K562 (cell line): ENCODE data around the gene NOD1. TPM values are rescaled to one million over a fixed set of nuclear protein-coding genes. Genes with fewer than 3 reads are reported as not detected.

Experiments
- ATAC-seq: fragments of 200-7000 bp; cut with Tn5 transposase; 3 replicates; pipeline ENCODE4 v1.9.1; 2020; ENCODE audit warnings: moderate library complexity
- BruUV-seq: library from RNA; stranded (reverse); fragments of 400-500 nt; replicated peaks from 2 replicates; lab custom pipeline; 2021; lab: Mats Ljungman, UMichigan
- CTCF ChIA-PET: fragments of 300-600 bp; formaldehyde crosslinking; extraction: SDS; loops from one replicate; lab custom pipeline; 2021; ENCODE audit warnings: low intra/inter-chr PET ratio; lab: Yijun Ruan, JAX
- POLR2A ChIA-PET: fragments of 300-600, 350-650 bp; sonication (Branson Sonifier 250); formaldehyde crosslinking; extraction: SDS; loops from one replicate; lab custom pipeline; 2021; ENCODE audit warnings: antibody characterized with exemption, inconsistent platforms; lab: Yijun Ruan, JAX
- DNase-seq, 4 experiments: peaks; one replicate each; pipeline versions ENCODE4 v3.0.0 to v3.0.0-alpha.2; 2011 to 2018; ENCODE audit warnings: low spot score in 3 of 4, mixed read lengths in 3 of 4; ENCODE audit errors: extremely low read depth in 1 of 4
- FAIRE-seq: peaks from 2 replicates; lab custom pipeline; 2011; peaks lifted over from hg19 to GRCh38; lab: Jason Lieb, UNC
- H2AFZ ChIP-seq: 2 replicates; pipeline ENCODE4 v1.6.0; 2011; ENCODE audit warnings: low read depth, low read length, control low read depth, inconsistent platforms
- H3K27ac ChIP-seq: fragments of 200-600 bp; 3 replicates; pipeline ENCODE4 v1.8.0; 2011; ENCODE audit warnings: low read depth, mild to moderate bottlenecking, control low read depth, inconsistent platforms, low read length, moderate library complexity, mixed read lengths; ENCODE audit errors: extremely low read depth
- H3K27me3 ChIP-seq, 2 experiments: fragments of 300-600 bp in 1 of 2; 2 replicates in 1 of 2; 3 replicates in 1 of 2; pipeline versions ENCODE4 v1.6.0 to v1.8.0; 2011; ENCODE audit warnings: inconsistent platforms in 2 of 2, low read length in 2 of 2, mild to moderate bottlenecking in 1 of 2, mixed read lengths in 1 of 2, moderate library complexity in 1 of 2; ENCODE audit not compliant: control insufficient read depth in 2 of 2, insufficient read depth in 2 of 2
- H3K36me3 ChIP-seq: fragments of 300-600 bp; 3 replicates; pipeline ENCODE4 v1.8.0; 2011; ENCODE audit warnings: mild to moderate bottlenecking, low read length, inconsistent platforms; ENCODE audit not compliant: control insufficient read depth, insufficient read depth
- H3K4me1 ChIP-seq, 2 experiments: fragments of 200-600 bp in 1 of 2; replicated peaks in 1 of 2; 2 replicates in 1 of 2; 3 replicates in 1 of 2; pipeline versions ENCODE4 v1.5.1 to v1.8.0; 2011; ENCODE audit warnings: inconsistent platforms in 2 of 2, low read length in 2 of 2, mild to moderate bottlenecking in 1 of 2, mixed read lengths in 1 of 2, moderate library complexity in 1 of 2; ENCODE audit not compliant: control insufficient read depth in 2 of 2, insufficient read depth in 2 of 2
- H3K4me2 ChIP-seq: 2 replicates; pipeline ENCODE4 v1.6.1; 2011; ENCODE audit warnings: low read length, control low read depth, inconsistent platforms, mixed read lengths; ENCODE audit not compliant: insufficient read depth
- H3K4me3 ChIP-seq: fragments of 200-600 bp; sonication (generic), shearing (Covaris generic); 2 replicates; pipeline ENCODE4 v1.5.1; 2016; ENCODE audit warnings: control low read depth, inconsistent platforms
- H3K79me2 ChIP-seq: fragments of 200-600 bp; 3 replicates; pipeline ENCODE4 v1.8.0; 2011; ENCODE audit warnings: low read length, inconsistent platforms; ENCODE audit not compliant: control insufficient read depth, insufficient read depth
- H3K9ac ChIP-seq, 2 experiments: 2 replicates each; pipeline versions ENCODE4 v1.6.0 to v1.6.1; 2011; ENCODE audit warnings: low read depth in 2 of 2, low read length in 2 of 2, control low read depth in 1 of 2, inconsistent platforms in 1 of 2, mild to moderate bottlenecking in 1 of 2, mixed read lengths in 1 of 2; ENCODE audit not compliant: insufficient read depth in 1 of 2
- H3K9me1 ChIP-seq: one replicate; pipeline ENCODE4 v1.6.0; 2011; ENCODE audit warnings: inconsistent platforms, mild to moderate bottlenecking, low read length, moderate library complexity; ENCODE audit not compliant: control insufficient read depth, insufficient read depth
- H3K9me3 ChIP-seq: replicated peaks from 2 replicates; pipeline ENCODE4 v1.5.1; 2011; ENCODE audit warnings: low read depth, low read length, inconsistent platforms; ENCODE audit not compliant: control insufficient read depth, insufficient read depth
- H4K20me1 ChIP-seq: replicated peaks from 2 replicates; pipeline ENCODE4 v1.6.1; 2011; ENCODE audit warnings: low read length, inconsistent platforms, mixed read lengths; ENCODE audit not compliant: control insufficient read depth, insufficient read depth
- CREB1 ChIP-seq, 2 experiments: sonication (generic) in 1 of 2; formaldehyde crosslinking in 1 of 2; IDR thresholded peaks; 2 replicates each; pipeline versions ENCODE4 v1.6.1 to v1.8.0; 2012 to 2022; ENCODE audit warnings: inconsistent platforms in 1 of 2, mild to moderate bottlenecking in 1 of 2, missing genetic modification reagents in 1 of 2, moderate library complexity in 1 of 2
- FOXM1 ChIP-seq, 2 experiments: fragments of 450-650 bp in 1 of 2; sonication (generic) in 1 of 2; formaldehyde crosslinking in 1 of 2; IDR thresholded peaks; 2 replicates each; pipeline versions ENCODE4 v1.6.1 to v1.9.0; 2017 to 2022; ENCODE audit warnings: low read depth in 2 of 2, mild to moderate bottlenecking in 2 of 2, missing genetic modification reagents in 1 of 2, moderate library complexity in 1 of 2
- HDAC2 ChIP-seq: fragments of 450-650 bp; IDR thresholded peaks from 2 replicates; pipeline ENCODE4 v1.6.1; 2016; ENCODE audit warnings: mild to moderate bottlenecking
- MEIS2 ChIP-seq: fragments of 450-650 bp; IDR thresholded peaks from 2 replicates; pipeline ENCODE4 v1.6.1; 2014; ENCODE audit warnings: mild to moderate bottlenecking; ENCODE audit not compliant: partially characterized antibody
- SLC30A9 ChIP-seq: fragments of 250-450 bp; sonication (Bioruptor Pico); IDR thresholded peaks from 2 replicates; pipeline ENCODE4 v1.8.0; 2022; ENCODE audit warnings: mild to moderate bottlenecking, moderate library complexity
- ZBTB43 ChIP-seq: sonication (generic); formaldehyde crosslinking; IDR thresholded peaks from 2 replicates; pipeline ENCODE4 v1.8.0; 2023; ENCODE audit warnings: mild to moderate bottlenecking, missing genetic modification reagents
- WGBS: fragments of 100-300 bp; shearing (Covaris generic); methylation state at CpG from one replicate; pipeline ENCODE4 v1.1.6; 2016; ENCODE audit warnings: low coverage, mixed read lengths; ENCODE audit not compliant: insufficient coverage; ENCODE audit errors: missing lambda C conversion rate; 5-methylcytosine and 5-hydroxymethylcytosine counted together
- in situ Hi-C: fragments of 300-500 bp; cut with MboI; formaldehyde crosslinking; loops from 4 replicates; pipeline ENCODE4 v1.15.0; 2018; ENCODE audit warnings: inconsistent platforms, mixed read lengths
- intact Hi-C: fragments of 100-400 bp; cut with micrococcal nuclease; formaldehyde crosslinking; loops from 2 replicates; pipeline ENCODE4 v1.14.2; 2022
- polyA plus RNA-seq, 8 experiments: library from polyadenylated mRNA; depleted of rRNA in 4 of 8; stranded (reverse) in 5 of 8; unstranded in 3 of 8; fragments of >200 nt; fragmentation: Nextera tagmentation in 2 of 8; fragmentation: Illumina TruSeq in 1 of 8; extraction: Ambion mirVana in 2 of 8; extraction: Trizol in 1 of 8; gene quantifications; 2 replicates each; pipeline versions ENCODE4 v1.2.1 to v1.2.3, GENCODE V29; 2011 to 2014; ENCODE audit warnings: inconsistent platforms in 1 of 8, missing spikeins in 1 of 8
- total RNA-seq, 7 experiments: library from RNA; depleted of rRNA in 6 of 7; stranded (reverse); fragments of >200 nt in 6 of 7; fragmentation: Illumina TruSeq in 2 of 7; extraction: Trizol in 2 of 7; gene quantifications; 2 replicates each; pipeline versions ENCODE4 v1.2.1 to v1.2.3, GENCODE V29; 2011 to 2021; ENCODE audit warnings: low replicate concordance in 1 of 7
- TF ChIP-seq, protein P1 (sequence below): fragments of 250-450 bp; sonication (Bioruptor Pico); IDR thresholded peaks from 2 replicates; pipeline ENCODE4 v1.8.0; 2021; ENCODE audit warnings: mild to moderate bottlenecking, moderate library complexity

NOD1 gene
- total and polyA plus RNA-seq, 9 of the 15 experiments (the other 6 are each of a cell fraction or from before 2014, with no cell fraction given) = 0.34 to 7.1 (median 4.7) TPM

DNA sequence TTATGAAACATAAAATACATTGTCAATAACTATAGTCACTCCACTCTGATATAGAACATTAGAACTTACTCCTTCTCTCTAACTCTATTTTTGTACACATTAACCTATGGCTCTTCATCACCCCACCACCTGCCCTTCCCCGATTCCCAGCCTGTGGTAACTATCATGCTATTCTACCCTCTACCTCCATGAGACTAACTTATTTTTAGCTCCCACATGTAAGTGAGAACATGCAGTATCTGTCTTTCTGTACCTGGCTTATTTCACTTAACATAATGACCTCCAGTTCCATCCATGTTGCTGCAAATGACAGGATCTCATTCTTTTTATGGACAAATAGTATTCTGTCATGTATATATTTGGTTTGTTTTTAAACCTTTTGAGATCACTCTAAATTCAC lies 8.8 kb upstream of the NOD1 start:
- Histone ChIP-seq H3K4me1 (peaks cover 0 to 4% of the 10 kb centered on the region in 2 experiments; a peak in 2 of 5 replicates), H4K20me1 (no peaks in the 10 kb centered on the region), H3K27ac (no peak overlapping the region), H3K9ac (no peak overlapping the region), H3K36me3 (no peaks in the 10 kb centered on the region), H3K27me3 (no peaks in the 10 kb centered on the region), H3K4me2 (no peak overlapping the region), H2AFZ (no peak overlapping the region), H3K9me1 (no peaks in the 10 kb centered on the region), H3K9me3 (no peaks in the 10 kb centered on the region), H3K79me2 (no peaks in the 10 kb centered on the region), H3K4me3 (no peak overlapping the region)
- no peak for FAIRE-seq
- DNase-seq = no peak
- ChIA-PET POLR2A (no interaction called here), CTCF (no interaction called here)
- 13% methylated on average over 1 of the region's 1 CpG for WGBS
- BruUV-seq = no TSS peak
- no peak for ATAC-seq
- intact Hi-C loops = no loop called here
- in situ Hi-C loops = no loop called here
- no peak for TF ChIP-seq HDAC2
- no peak for TF ChIP-seq ZBTB43
- no peak for TF ChIP-seq CREB1 (IDR thresholded peaks at IDR 0.05)
- no peak for TF ChIP-seq CREB1 (CRISPR knock-in tag; IDR thresholded peaks at IDR 0.05)
- no peak for TF ChIP-seq FOXM1 (IDR thresholded peaks at IDR 0.05; ENCODE audit: low read depth)
- TF ChIP-seq FOXM1 (CRISPR knock-in tag; IDR thresholded peaks at IDR 0.05; ENCODE audit: low read depth) = no peak
- TF ChIP-seq MEIS2 = no peak
- no peak for TF ChIP-seq SLC30A9
- TF ChIP-seq, protein P1, sequence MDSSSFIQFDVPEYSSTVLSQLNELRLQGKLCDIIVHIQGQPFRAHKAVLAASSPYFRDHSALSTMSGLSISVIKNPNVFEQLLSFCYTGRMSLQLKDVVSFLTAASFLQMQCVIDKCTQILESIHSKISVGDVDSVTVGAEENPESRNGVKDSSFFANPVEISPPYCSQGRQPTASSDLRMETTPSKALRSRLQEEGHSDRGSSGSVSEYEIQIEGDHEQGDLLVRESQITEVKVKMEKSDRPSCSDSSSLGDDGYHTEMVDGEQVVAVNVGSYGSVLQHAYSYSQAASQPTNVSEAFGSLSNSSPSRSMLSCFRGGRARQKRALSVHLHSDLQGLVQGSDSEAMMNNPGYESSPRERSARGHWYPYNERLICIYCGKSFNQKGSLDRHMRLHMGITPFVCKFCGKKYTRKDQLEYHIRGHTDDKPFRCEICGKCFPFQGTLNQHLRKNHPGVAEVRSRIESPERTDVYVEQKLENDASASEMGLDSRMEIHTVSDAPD (CRISPR knock-in tag) = no peak
